Omental fat pad (tissue), 4 donors: ENCODE results near the gene TEN1. TPM values are rescaled to one million over a fixed set of nuclear protein-coding genes. Genes with fewer than 3 reads are reported as not detected.

Experiments
- ATAC-seq: fragments of 150-250 bp; one replicate; pipeline ENCODE4 v1.9.1; 2016; ENCODE audit warnings: mild to moderate bottlenecking, moderate library complexity; ENCODE audit not compliant: low FRiP score
- DNase-seq: peaks from one replicate; pipeline ENCODE4 v3.0.0-alpha.2; 2019; ENCODE audit warnings: low spot score
- CTCF ChIP-seq, 3 donors: fragments of 450-650 bp; IDR thresholded peaks; one replicate each; pipeline ENCODE4 v1.5.1; 2016 to 2017; ENCODE audit warnings: antibody characterized with exemption in 3 of 3, mild to moderate bottlenecking in 3 of 3, moderate library complexity in 2 of 3
- total RNA-seq, 4 donors: library from RNA; depleted of rRNA; stranded (reverse); fragments of >200 nt; gene quantifications; one replicate each; pipeline ENCODE4 v1.1.0, GENCODE V29; 2016

TEN1 gene
- total RNA-seq, 4 donors from 2014 or later, result 17.5 to 28.6 (median 19.9) TPM

GRCh38 chr17:76048711-76049110, 69.7 kb downstream of the TEN1 start:
- ATAC-seq, result no peak
- DNase-seq, result no peak
- no peak for TF ChIP-seq CTCF (IDR thresholded peaks at IDR 0.05)

- ATAC-seq (no peak), DNase-seq (no peak)
- TF ChIP-seq CTCF (IDR thresholded peaks at IDR 0.05), result no peak
These were observed 70.2 kb downstream of the TEN1 start for GRCh38 chr17:76049239-76049638.

- ATAC-seq (no peak), DNase-seq (no peak)
- no peak for TF ChIP-seq CTCF (IDR thresholded peaks at IDR 0.05)
These were observed 70.9 kb downstream of the TEN1 start for GRCh38 chr17:76049836-76050537.

Other genes starting within 250 kb of the TEN1 start
- gene GALK1, start 214.0 kb upstream of the TEN1 start, total RNA-seq, result 10 to 100 TPM; 15.9 to 51.5 (median 28.5) TPM
- 10 to 100 TPM; 19.4 to 38.9 (median 24.3) TPM for gene UNK, start 194.4 kb upstream of the TEN1 start, total RNA-seq
- 10 to 100 TPM in 2 of 4 donors, 1 to 10 TPM in 2; 3.2 to 27.1 (median 8.2) TPM for gene UNC13D, start 134.8 kb upstream of the TEN1 start, total RNA-seq
- 10 to 100 TPM; 43.1 to 72.3 (median 50.2) TPM for gene WBP2, start 123.9 kb upstream of the TEN1 start, total RNA-seq
- gene TRIM47, start 100.7 kb upstream of the TEN1 start, total RNA-seq, result 10 to 100 TPM; 18.5 to 53.8 (median 29.6) TPM
- 10 to 100 TPM; 10.0 to 37.4 (median 16.2) TPM for gene TRIM65, start 82.3 kb upstream of the TEN1 start, total RNA-seq
- 10 to 100 TPM; 24.9 to 46.0 (median 35.6) TPM for gene MRPL38, start 74.4 kb upstream of the TEN1 start, total RNA-seq
- gene FBF1, start 38.2 kb upstream of the TEN1 start, total RNA-seq, result 1 to 10 TPM; 4.7 to 8.8 (median 7.0) TPM
- 100 to 1,000 TPM in 3 of 4 donors, 10 to 100 TPM in 1; 63.7 to 176 (median 123) TPM for gene ACOX1, start 74 bp upstream of the TEN1 start, total RNA-seq
- gene CDK3, start 21.6 kb downstream of the TEN1 start, total RNA-seq, result 1 to 10 TPM; 5.0 to 8.0 (median 5.8) TPM
- gene EVPL, start 48.1 kb downstream of the TEN1 start, total RNA-seq, result 1 to 10 TPM in 3 of 4 donors, under 1 TPM in 1; 0.47 to 3.7 (median 1.4) TPM
- gene SRP68, start 93.3 kb downstream of the TEN1 start, total RNA-seq, result 10 to 100 TPM; 42.3 to 62.0 (median 49.6) TPM
- under 1 TPM in 1 of 4 donors, not detected in 3; 0.50 TPM for gene GALR2, start 95.5 kb downstream of the TEN1 start, total RNA-seq
- not detected for gene ZACN, start 99.9 kb downstream of the TEN1 start, total RNA-seq
- 10 to 100 TPM; 69.3 to 93.9 (median 74.1) TPM for gene EXOC7, start 124.5 kb downstream of the TEN1 start, total RNA-seq
- under 1 TPM in 1 of 4 donors, not detected in 3; 0.46 TPM for gene FOXJ1, start 162.0 kb downstream of the TEN1 start, total RNA-seq